ENCODE measurements around the gene LTBP3. TPM values are rescaled to one million over a fixed set of nuclear protein-coding genes. Genes with fewer than 3 reads are reported as not detected.

Gene LTBP3
- total and polyA plus RNA-seq, 9 of the 15 experiments (the other 6 are each of a cell fraction or from before 2014, with no cell fraction given) = 0.06 to 20.5 (median 4.8) TPM

- peak; percentile 79; the same call in 1 of the 2 replicates for TF ChIP-seq BACH1 (tag; IDR thresholded peaks at IDR 0.05)
- TF ChIP-seq PYGO2 (tag; IDR thresholded peaks at IDR 0.05) = no peak
- no peak for TF ChIP-seq RBM17 (IDR thresholded peaks at IDR 0.05; ENCODE audit: borderline replicate concordance, low read depth, low read length)
- TF ChIP-seq NFE2L1 (tag; IDR thresholded peaks at IDR 0.05; ENCODE audit: borderline replicate concordance, low read depth) = no peak
- TF ChIP-seq CBX2 (IDR thresholded peaks at IDR 0.05; ENCODE audit: insufficient read depth, low read length, poor library complexity, severe bottlenecking) = no peak
- TF ChIP-seq SIX5 (IDR thresholded peaks at IDR 0.05; ENCODE audit: borderline replicate concordance in 1 of 2, insufficient read depth in 1 of 2, low read depth in 1 of 2, low read length in 2 of 2) = no peak
- no peak for TF ChIP-seq ZMIZ1 (IDR thresholded peaks at IDR 0.05; ENCODE audit: low read depth in 2 of 2, low read length in 2 of 2)
- no peak for TF ChIP-seq RBM34 (IDR thresholded peaks at IDR 0.05; ENCODE audit: borderline replicate concordance, insufficient read depth, low read length)
- no peak for TF ChIP-seq HINFP (tag; conservative IDR thresholded peaks at IDR 0.05; ENCODE audit: low read depth)
- TF ChIP-seq HMGXB4 (CRISPR knock-in tag; IDR thresholded peaks at IDR 0.05) = no peak
- no peak for TF ChIP-seq MEF2A (IDR thresholded peaks at IDR 0.05; ENCODE audit: control insufficient read depth, low read depth, low read length)
- TF ChIP-seq BRF2 (IDR thresholded peaks at IDR 0.05; ENCODE audit: borderline replicate concordance, insufficient read depth, insufficient read length) = no peak
- TF ChIP-seq ZNF175 (CRISPR knock-in tag; IDR thresholded peaks at IDR 0.05; ENCODE audit: low read depth) = no peak
- no peak for TF ChIP-seq IFI16 (CRISPR knock-in tag; IDR thresholded peaks at IDR 0.05)
- TF ChIP-seq SRSF1 (IDR thresholded peaks at IDR 0.05; ENCODE audit: low read depth, low read length) = no peak
- TF ChIP-seq BCL6 (CRISPR knock-in tag; IDR thresholded peaks at IDR 0.05) = no peak
Measured at GRCh38 chr11:65492637-65493366, 65.4 kb downstream of the LTBP3 start (continued).
